HG03575 (cell line): ENCODE results near the gene MAP3K21.
A peak's percentile ranks its signal among the peaks of the same experiment; 100 is the strongest.

Experiments
- ATAC-seq: cut with Tn5 transposase; IDR thresholded peaks from one replicate; pipeline ENCODE4 v1.9.1; 2021; ENCODE audit not compliant: unreplicated experiment, insufficient number of reproducible peaks, low FRiP score; ENCODE audit errors: extremely low read depth

MAP3K21 gene

GRCh38 chr1:233327651-233328141 lies at the start of gene MAP3K21:
MAP3K21 (plus strand) TSS chr1:233327724; CDS start chr1:233328029, 305 bp downstream.
- ATAC-seq, result no peak

- ATAC-seq, result no peak
Observed at GRCh38 chr1:233278631-233279030, 48.9 kb upstream of the MAP3K21 start.

- ATAC-seq, result no peak
Observed at GRCh38 chr1:233279971-233280370, 47.6 kb upstream of the MAP3K21 start.

- ATAC-seq, result peak; percentile 84
Observed at GRCh38 chr1:233281711-233282581, 45.6 kb upstream of the MAP3K21 start.

- ATAC-seq, result no peak
Observed at GRCh38 chr1:233282582-233282886, 45.0 kb upstream of the MAP3K21 start.

- ATAC-seq, result no peak
Observed at GRCh38 chr1:233289676-233290075, 37.8 kb upstream of the MAP3K21 start.

- ATAC-seq, result no peak
Observed at GRCh38 chr1:233290396-233291034, 37.0 kb upstream of the MAP3K21 start.

GRCh38 chr1:233293556-233294446 lies 33.7 kb upstream of the MAP3K21 start:
- ATAC-seq, result no peak

- no peak for ATAC-seq
Observed at GRCh38 chr1:233294913-233295236, 32.6 kb upstream of the MAP3K21 start.

GRCh38 chr1:233295237-233295974 lies 32.1 kb upstream of the MAP3K21 start, which contains the start of gene PCNX2:
PCNX2 (minus strand) TSS chr1:233295725; CDS start chr1:233295478, 247 bp downstream.
- ATAC-seq, result peak; percentile 74

GRCh38 chr1:233295975-233296322 lies 31.6 kb upstream of the MAP3K21 start:
- no peak for ATAC-seq

GRCh38 chr1:233299450-233299849 lies 28.1 kb upstream of the MAP3K21 start:
- no peak for ATAC-seq

- no peak for ATAC-seq
Observed at GRCh38 chr1:233300326-233300725, 27.2 kb upstream of the MAP3K21 start.

GRCh38 chr1:233304489-233305102 lies 22.9 kb upstream of the MAP3K21 start:
- ATAC-seq, result no peak

- no peak for ATAC-seq
Observed at GRCh38 chr1:233313434-233314155, 13.9 kb upstream of the MAP3K21 start.

- no peak for ATAC-seq
Observed at GRCh38 chr1:233315718-233316301, 11.7 kb upstream of the MAP3K21 start.

GRCh38 chr1:233316473-233316872 lies 11.1 kb upstream of the MAP3K21 start:
- ATAC-seq, result no peak

- no peak for ATAC-seq
Observed at GRCh38 chr1:233319272-233319671, 8.3 kb upstream of the MAP3K21 start.
